Left ventricle myocardium inferior (tissue), 1 donor: ENCODE measurements around the gene SH2D6. TPM values are rescaled to one million over a fixed set of nuclear protein-coding genes. Genes with fewer than 3 reads are reported as not detected.

Experiments used
- DNase-seq: peaks from one replicate; pipeline ENCODE4 v3.0.0-alpha.2; 2020
- H3K27ac ChIP-seq: fragments of 200-600 bp; replicated peaks from 2 replicates; pipeline ENCODE4 v1.8.0; 2021
- H3K27me3 ChIP-seq: fragments of 200-600 bp; 2 replicates; pipeline ENCODE4 v1.8.0; 2021; ENCODE audit warnings: low read depth
- H3K36me3 ChIP-seq: fragments of 200-600 bp; 2 replicates; pipeline ENCODE4 v1.8.0; 2021
- H3K4me1 ChIP-seq: fragments of 200-600 bp; 2 replicates; pipeline ENCODE4 v1.8.0; 2021
- H3K4me3 ChIP-seq: fragments of 200-600 bp; 2 replicates; pipeline ENCODE4 v1.8.0; 2021; ENCODE audit warnings: mild to moderate bottlenecking, moderate library complexity
- H3K9me3 ChIP-seq: fragments of 200-600 bp; replicated peaks from 2 replicates; pipeline ENCODE4 v1.8.0; 2021
- intact Hi-C: fragments of 100-400 bp; cut with micrococcal nuclease; formaldehyde crosslinking; loops from one replicate; pipeline ENCODE4 v1.11.0; 2022
- total RNA-seq: library from RNA; stranded (reverse); fragmentation: NEBNext Ultra II Directional; extraction: Animal tissue kit (Norgen Biotek cat#: 25700); gene quantifications from one replicate; pipeline ENCODE4 v1.2.1, GENCODE V29; 2021
- TF ChIP-seq, protein P1 (sequence below): fragments of 200-600 bp; IDR thresholded peaks from 2 replicates; pipeline ENCODE4 v1.8.0; 2021; ENCODE audit warnings: antibody characterized with exemption, mild to moderate bottlenecking, borderline replicate concordance
- donor health status: DM: no; HTN: yes; CAD: no; lungs with severe emphysema.

Gene SH2D6
- total RNA-seq, 1 donor from 2014 or later = not detected

DNA sequence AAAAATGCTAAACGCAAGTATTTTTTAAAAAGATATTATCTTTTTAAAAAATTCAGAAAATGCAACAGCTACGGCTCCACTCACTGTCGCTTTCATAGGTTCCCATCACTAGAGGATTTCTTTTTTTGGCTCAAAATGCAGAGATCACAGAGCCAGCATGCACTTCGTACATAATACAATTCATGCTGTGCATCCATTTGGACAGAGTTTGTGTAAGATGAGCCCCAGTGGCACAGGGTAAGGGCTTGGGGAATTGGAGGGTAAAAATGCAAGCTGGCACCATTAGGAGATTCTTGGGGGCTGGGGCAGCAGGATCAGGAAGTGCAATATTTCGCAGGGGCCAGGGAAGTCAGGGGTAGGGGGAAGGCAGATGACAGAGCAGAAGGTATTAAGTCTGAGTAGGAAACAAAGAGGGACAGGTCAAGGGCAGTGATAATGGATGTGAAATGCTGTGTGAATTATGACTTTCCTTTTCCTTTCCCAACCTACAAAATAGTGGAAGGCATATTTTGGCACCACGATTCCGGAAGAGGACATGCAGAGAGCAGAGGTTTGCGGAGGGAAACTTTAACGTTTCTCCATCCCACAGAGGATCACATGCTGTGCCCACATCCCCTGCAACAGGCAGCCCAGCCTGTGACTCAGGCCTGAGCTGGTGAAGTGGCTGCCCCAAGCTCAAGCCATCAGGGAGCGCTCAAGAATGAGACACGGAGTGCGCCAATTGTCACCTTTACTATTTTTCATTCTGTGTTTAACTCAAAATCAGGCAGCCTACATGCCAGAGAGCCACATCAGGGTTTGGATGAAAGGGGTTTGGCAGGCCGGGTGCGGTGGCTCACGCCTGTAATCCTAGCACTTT lies 13.1 kb upstream of the SH2D6 start:
- no peak overlapping the region for H3K4me3 ChIP-seq
- TF ChIP-seq, protein P1, sequence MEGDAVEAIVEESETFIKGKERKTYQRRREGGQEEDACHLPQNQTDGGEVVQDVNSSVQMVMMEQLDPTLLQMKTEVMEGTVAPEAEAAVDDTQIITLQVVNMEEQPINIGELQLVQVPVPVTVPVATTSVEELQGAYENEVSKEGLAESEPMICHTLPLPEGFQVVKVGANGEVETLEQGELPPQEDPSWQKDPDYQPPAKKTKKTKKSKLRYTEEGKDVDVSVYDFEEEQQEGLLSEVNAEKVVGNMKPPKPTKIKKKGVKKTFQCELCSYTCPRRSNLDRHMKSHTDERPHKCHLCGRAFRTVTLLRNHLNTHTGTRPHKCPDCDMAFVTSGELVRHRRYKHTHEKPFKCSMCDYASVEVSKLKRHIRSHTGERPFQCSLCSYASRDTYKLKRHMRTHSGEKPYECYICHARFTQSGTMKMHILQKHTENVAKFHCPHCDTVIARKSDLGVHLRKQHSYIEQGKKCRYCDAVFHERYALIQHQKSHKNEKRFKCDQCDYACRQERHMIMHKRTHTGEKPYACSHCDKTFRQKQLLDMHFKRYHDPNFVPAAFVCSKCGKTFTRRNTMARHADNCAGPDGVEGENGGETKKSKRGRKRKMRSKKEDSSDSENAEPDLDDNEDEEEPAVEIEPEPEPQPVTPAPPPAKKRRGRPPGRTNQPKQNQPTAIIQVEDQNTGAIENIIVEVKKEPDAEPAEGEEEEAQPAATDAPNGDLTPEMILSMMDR = no peak
- peaks cover 21% of the 10 kb centered on the region for H3K9me3 ChIP-seq
- peaks cover 7% of the 10 kb centered on the region for H3K4me1 ChIP-seq
- H3K27ac ChIP-seq = peak overlapping the region; percentile 23
- DNase-seq = no peak
- H3K27me3 ChIP-seq = peaks cover 7% of the 10 kb centered on the region
- H3K36me3 ChIP-seq = no peaks in the 10 kb centered on the region
- intact Hi-C loops = no loop called here

DNA sequence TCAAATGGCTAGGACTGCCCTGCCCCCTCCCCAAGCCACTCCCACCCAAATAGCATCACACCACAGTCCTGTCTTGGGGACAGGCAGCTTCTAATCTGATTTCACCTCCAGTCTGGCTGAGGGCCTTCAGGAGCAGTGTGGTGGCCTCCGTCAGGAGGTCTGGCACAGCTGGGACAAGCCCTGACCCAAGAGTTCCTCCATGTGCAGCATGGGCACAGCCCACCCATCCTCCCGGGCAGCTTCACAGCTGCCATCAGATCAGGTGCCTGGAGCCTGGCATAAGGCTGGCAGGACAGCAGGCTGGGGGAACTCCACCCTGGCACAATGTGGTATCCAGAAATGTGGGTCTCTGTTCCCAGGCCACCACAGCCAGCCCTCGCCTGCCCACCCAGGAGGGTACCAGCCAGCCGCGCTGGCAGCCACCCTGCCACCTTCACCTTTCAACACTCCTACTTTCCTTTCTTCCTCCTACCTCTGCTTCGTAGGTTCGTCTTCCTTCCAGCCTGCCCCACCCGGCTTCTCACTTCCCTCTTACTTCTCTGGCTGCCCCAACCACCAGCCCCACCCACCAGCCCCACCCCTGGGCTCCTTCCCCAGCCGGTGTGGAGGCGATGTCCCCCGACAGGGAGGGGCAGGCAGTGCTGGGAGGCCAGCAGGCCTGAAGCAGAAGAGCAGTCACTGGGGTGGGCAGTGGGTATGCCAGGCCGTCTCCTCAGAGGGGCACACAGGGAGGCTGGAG lies 8.5 kb upstream of the SH2D6 start, which contains the start of gene CAPG:
CAPG (minus strand) TSS at position 522 of the 739 bp plus-strand sequence. CDS start 8,221 bp downstream, outside the sequence.
- peaks cover 16% of the 10 kb centered on the region for H3K4me1 ChIP-seq
- no peak within 1 kb of the TSS for H3K27ac ChIP-seq
- H3K4me3 ChIP-seq = peak within 1 kb of the TSS; percentile 19
- DNase-seq = peak; percentile 50
- H3K27me3 ChIP-seq = peaks cover 41% of the 10 kb centered on the region
- TF ChIP-seq, protein P1 = no peak
- peaks cover 2% of the 10 kb centered on the region for H3K9me3 ChIP-seq
- H3K36me3 ChIP-seq = no peaks in the 10 kb centered on the region
- intact Hi-C loops = no loop called here

DNA sequence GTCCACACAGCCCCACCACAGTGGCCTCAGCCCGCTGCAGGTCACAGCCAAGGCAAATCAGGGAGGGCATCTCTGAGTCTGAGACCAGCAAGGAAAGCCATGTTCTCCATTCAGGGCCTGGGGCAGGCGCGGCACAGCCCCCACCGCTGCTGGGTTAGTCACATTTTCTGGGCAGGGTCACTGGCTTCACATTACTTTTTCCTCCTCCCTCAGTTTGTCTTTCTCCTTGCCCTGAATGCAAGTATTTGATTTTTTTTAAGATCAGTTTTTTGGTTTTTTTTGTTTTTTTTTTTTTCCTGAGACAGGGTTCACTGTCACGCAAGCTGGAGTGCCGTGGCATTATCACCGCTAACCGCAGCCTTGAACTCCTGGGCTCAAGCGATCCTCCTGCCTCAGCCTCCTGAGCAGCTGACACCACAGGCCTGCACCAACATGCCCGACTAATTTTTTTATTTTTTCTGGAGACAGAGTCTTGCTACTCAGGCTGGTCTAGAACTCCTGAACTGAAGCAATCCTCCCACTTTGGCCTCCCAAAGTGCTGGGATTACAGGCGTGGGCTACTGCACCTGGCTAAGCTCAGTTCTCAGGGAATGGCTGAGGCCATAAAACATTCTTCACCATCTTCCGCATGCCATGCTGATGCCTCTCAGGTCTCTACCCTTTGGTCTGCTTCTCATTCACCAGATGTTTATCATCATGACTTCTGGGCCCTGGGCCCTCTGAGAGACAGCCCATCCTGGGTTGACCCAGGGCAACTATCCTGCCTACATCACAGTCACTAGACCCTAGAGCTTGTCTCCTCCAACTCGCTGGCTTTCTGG lies 7.7 kb upstream of the SH2D6 start:
- no peak overlapping the region for H3K27ac ChIP-seq
- H3K4me1 ChIP-seq = peaks cover 16% of the 10 kb centered on the region
- intact Hi-C loops = no loop called here
- H3K27me3 ChIP-seq = peaks cover 41% of the 10 kb centered on the region
- no peaks in the 10 kb centered on the region for H3K9me3 ChIP-seq
- TF ChIP-seq, protein P1 = no peak
- no peak overlapping the region for H3K4me3 ChIP-seq
- DNase-seq = no peak
- no peaks in the 10 kb centered on the region for H3K36me3 ChIP-seq

DNA sequence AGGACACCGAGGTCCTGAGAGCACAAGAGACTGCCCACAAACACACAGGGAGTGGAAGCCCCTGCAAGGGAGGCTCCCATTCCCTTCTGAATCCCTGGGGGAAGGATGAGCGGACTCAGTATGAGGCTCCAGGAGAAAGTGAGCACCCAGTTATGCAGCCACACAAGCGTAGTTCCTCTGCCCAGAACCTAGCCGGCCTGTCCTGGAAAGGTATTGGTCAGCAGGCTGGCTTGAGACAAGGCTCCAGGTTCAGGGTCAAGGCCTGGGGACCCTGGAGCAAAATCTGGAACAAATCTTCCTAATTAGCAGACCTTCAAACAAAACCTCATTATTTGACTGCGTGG lies 7.1 kb upstream of the SH2D6 start:
- Histone ChIP-seq H3K4me3 (no peak overlapping the region), H3K27ac (no peak overlapping the region), H3K4me1 (peaks cover 16% of the 10 kb centered on the region), H3K9me3 (no peaks in the 10 kb centered on the region), H3K36me3 (no peaks in the 10 kb centered on the region), H3K27me3 (peaks cover 41% of the 10 kb centered on the region)
- TF ChIP-seq, protein P1 = no peak
- DNase-seq = no peak
- intact Hi-C loops = no loop called here
